DOHH2 (cell line): Measurements from ENCODE around the gene PRB3.

Source experiments
- H3F3A ChIP-seq: fragments of 200-600 bp; sonication (generic), shearing (Covaris generic); 2 replicates; pipeline ENCODE4 v1.6.0; 2016; ENCODE audit warnings: antibody characterized with exemption, mild to moderate bottlenecking; ENCODE audit not compliant: control insufficient read depth, insufficient read depth
- H3K27ac ChIP-seq: fragments of 200-600 bp; sonication (generic); 2 replicates; pipeline ENCODE4 v1.5.1; 2014; ENCODE audit warnings: low read depth, mild to moderate bottlenecking, low read length, moderate library complexity
- H3K27me3 ChIP-seq: fragments of 200-600 bp; sonication (generic); 2 replicates; pipeline ENCODE4 v1.6.1; 2014; ENCODE audit warnings: mild to moderate bottlenecking, low read length, mixed read lengths; ENCODE audit not compliant: control insufficient read depth
- H3K36me3 ChIP-seq: fragments of 200-600 bp; sonication (generic); 2 replicates; pipeline ENCODE4 v1.6.1; 2014; ENCODE audit warnings: mild to moderate bottlenecking, low read length, moderate library complexity, mixed read lengths; ENCODE audit not compliant: control insufficient read depth
- H3K4me1 ChIP-seq: fragments of 200-600 bp; sonication (generic); 2 replicates; pipeline ENCODE4 v1.6.1; 2014; ENCODE audit warnings: mild to moderate bottlenecking, low read length, mixed read lengths; ENCODE audit not compliant: control insufficient read depth
- H3K4me2 ChIP-seq: fragments of 200-600 bp; sonication (generic); 2 replicates; pipeline ENCODE4 v1.6.0; 2014; ENCODE audit warnings: mild to moderate bottlenecking, low read length, moderate library complexity
- H3K4me3 ChIP-seq: fragments of 200-600 bp; sonication (generic); 2 replicates; pipeline ENCODE4 v1.5.1; 2014; ENCODE audit warnings: mild to moderate bottlenecking, low read length, mixed read lengths
- H3K79me2 ChIP-seq: fragments of 200-600 bp; sonication (generic); 2 replicates; pipeline ENCODE4 v1.6.1; 2014; ENCODE audit warnings: mild to moderate bottlenecking, low read length, mixed read lengths; ENCODE audit not compliant: control insufficient read depth
- H3K9me2 ChIP-seq: fragments of 200-600 bp; sonication (generic); replicated peaks from 2 replicates; pipeline ENCODE4 v1.6.1; 2014; ENCODE audit warnings: mild to moderate bottlenecking, low read length, mixed read lengths; ENCODE audit not compliant: control insufficient read depth
- H3K9me3 ChIP-seq: fragments of 200-600 bp; sonication (generic); 2 replicates; pipeline ENCODE4 v1.6.1; 2014; ENCODE audit warnings: antibody characterized with exemption, low read length, mixed read lengths; ENCODE audit not compliant: control insufficient read depth, insufficient read depth
- H4K20me1 ChIP-seq: fragments of 200-600 bp; sonication (generic); 2 replicates; pipeline ENCODE4 v1.6.0; 2014; ENCODE audit warnings: low read depth, mild to moderate bottlenecking, antibody characterized with exemption, low read length, moderate library complexity; ENCODE audit not compliant: control insufficient read depth, insufficient read depth
- EZH2phosphoT487 ChIP-seq: fragments of 200-600 bp; sonication (generic); IDR thresholded peaks from 2 replicates; pipeline ENCODE4 v1.6.1; 2017; ENCODE audit warnings: borderline replicate concordance, mild to moderate bottlenecking, antibody characterized with exemption, low read length, moderate library complexity, mixed read lengths
- TF ChIP-seq, protein P1 (sequence below): fragments of 200-600 bp; sonication (generic); IDR thresholded peaks from one replicate; pipeline ENCODE4 v1.5.1; 2014; ENCODE audit warnings: antibody characterized with exemption, mild to moderate bottlenecking, low read depth, low read length; ENCODE audit not compliant: poor library complexity, severe bottlenecking

The PRB3 gene

DNA sequence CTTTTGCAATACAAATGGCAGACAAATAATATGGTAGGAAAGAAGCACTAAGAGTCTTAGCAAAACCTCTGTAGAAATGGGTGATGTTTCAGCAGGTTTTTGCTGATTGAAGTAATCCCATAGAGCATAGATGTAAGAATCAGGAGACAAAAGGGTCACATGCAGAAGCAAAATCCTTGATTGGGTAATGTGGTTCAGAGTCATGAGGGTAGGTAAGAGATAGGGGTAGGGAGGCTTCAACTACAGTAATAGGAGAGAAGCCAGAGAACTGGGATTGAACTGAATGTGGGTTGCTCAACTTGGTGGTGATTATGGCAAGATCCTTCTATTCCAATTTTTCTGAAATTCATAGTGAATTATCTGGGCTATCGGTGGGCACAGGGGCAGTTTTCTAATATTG is 5.0 kb downstream of the PRB3 start:
- Histone ChIP-seq H4K20me1 (no peaks in the 10 kb centered on the region), H3F3A (no peaks in the 10 kb centered on the region), H3K27me3 (no peaks in the 10 kb centered on the region), H3K4me2 (no peak overlapping the region), H3K36me3 (no peaks in the 10 kb centered on the region), H3K27ac (no peak overlapping the region), H3K4me3 (no peak overlapping the region), H3K9me3 (no peaks in the 10 kb centered on the region), H3K9me2 (no peaks in the 10 kb centered on the region), H3K79me2 (no peaks in the 10 kb centered on the region), H3K4me1 (no peaks in the 10 kb centered on the region)
- no peak for TF ChIP-seq EZH2phosphoT487
- TF ChIP-seq, protein P1, sequence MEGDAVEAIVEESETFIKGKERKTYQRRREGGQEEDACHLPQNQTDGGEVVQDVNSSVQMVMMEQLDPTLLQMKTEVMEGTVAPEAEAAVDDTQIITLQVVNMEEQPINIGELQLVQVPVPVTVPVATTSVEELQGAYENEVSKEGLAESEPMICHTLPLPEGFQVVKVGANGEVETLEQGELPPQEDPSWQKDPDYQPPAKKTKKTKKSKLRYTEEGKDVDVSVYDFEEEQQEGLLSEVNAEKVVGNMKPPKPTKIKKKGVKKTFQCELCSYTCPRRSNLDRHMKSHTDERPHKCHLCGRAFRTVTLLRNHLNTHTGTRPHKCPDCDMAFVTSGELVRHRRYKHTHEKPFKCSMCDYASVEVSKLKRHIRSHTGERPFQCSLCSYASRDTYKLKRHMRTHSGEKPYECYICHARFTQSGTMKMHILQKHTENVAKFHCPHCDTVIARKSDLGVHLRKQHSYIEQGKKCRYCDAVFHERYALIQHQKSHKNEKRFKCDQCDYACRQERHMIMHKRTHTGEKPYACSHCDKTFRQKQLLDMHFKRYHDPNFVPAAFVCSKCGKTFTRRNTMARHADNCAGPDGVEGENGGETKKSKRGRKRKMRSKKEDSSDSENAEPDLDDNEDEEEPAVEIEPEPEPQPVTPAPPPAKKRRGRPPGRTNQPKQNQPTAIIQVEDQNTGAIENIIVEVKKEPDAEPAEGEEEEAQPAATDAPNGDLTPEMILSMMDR, result no peak

DNA sequence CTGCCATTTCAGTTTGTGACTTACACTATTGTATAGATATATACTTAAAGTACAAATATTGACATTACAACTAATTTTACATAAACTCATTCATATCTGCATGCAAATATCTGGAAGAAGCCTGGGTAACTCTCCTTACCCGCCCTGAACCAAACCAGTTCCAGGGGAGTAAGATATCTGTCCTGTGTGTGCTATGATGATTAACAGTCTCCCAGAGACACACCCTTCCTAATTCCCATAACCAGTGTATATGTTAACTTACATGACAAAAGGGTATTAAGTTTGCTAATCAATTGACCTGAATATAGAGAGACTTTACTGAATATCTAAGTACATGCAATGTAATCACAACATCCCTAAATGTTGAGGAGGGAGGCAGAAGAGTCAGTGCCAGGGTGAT is 23.0 kb downstream of the PRB3 start:
- TF ChIP-seq EZH2phosphoT487, result no peak
- TF ChIP-seq, protein P1, result no peak
- Histone ChIP-seq H3K4me2 (no peak overlapping the region), H3K4me1 (no peaks in the 10 kb centered on the region), H3K9me3 (no peaks in the 10 kb centered on the region), H3K27me3 (no peaks in the 10 kb centered on the region), H3K4me3 (no peak overlapping the region), H3F3A (no peaks in the 10 kb centered on the region), H4K20me1 (no peaks in the 10 kb centered on the region), H3K9me2 (no peaks in the 10 kb centered on the region), H3K36me3 (no peaks in the 10 kb centered on the region), H3K27ac (no peak overlapping the region), H3K79me2 (no peaks in the 10 kb centered on the region)

DNA sequence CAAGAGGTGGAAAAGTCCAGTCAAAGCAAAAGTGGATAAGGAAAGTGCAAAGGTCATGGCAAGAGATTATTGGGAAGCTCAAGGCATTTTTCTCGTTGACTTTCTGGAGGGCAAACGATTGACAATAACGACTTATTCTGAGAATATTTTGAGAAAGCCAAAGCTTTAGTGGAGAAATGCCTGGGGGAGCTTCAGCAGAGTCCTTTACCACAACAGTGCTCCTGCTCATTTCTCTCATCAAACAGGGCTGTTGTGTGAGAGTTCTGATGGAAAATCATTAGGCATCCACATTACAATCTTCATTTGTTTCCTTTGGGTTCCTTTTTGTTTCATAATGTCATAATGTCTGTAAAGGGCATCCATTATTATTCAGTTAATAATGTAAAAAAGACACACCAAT is 26.9 kb downstream of the PRB3 start:
- no peak overlapping the region for H3K4me3 ChIP-seq
- no peak overlapping the region for H3K4me2 ChIP-seq
- no peaks in the 10 kb centered on the region for H3F3A ChIP-seq
- H3K4me1 ChIP-seq, result no peaks in the 10 kb centered on the region
- no peaks in the 10 kb centered on the region for H3K79me2 ChIP-seq
- TF ChIP-seq, protein P1, result no peak
- TF ChIP-seq EZH2phosphoT487, result no peak
- H3K9me3 ChIP-seq, result no peaks in the 10 kb centered on the region
- H3K9me2 ChIP-seq, result no peaks in the 10 kb centered on the region
- no peak overlapping the region for H3K27ac ChIP-seq
- H4K20me1 ChIP-seq, result no peaks in the 10 kb centered on the region
- no peaks in the 10 kb centered on the region for H3K27me3 ChIP-seq
- H3K36me3 ChIP-seq, result no peaks in the 10 kb centered on the region

DNA sequence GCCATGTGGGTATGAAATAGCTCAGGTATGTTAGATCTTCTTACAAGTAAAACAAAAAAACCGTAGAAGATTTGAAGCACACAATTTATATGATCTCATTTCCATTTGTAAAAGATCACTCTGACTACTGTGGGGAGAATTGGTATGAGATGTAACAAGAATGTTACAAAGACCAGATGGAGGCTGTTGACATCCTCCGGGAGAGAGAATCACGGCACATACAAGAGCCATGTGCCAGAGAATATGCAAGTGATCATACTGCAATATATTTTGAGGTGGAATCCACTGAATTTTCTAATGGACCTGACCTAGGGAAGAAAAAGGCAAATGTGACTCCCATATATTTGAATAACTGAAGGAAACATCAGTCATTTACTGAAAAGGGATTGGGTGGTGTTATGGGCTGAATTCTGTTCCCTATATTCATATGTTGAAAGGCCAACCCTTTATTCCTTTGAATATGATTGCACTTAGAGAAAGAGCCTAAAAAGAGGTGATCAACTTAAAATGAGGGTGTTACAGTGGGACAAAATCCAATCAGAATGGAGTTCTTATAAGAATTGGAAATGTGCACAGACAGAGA is 29.1 kb downstream of the PRB3 start:
- no peaks in the 10 kb centered on the region for H3K36me3 ChIP-seq
- H3K9me3 ChIP-seq, result no peaks in the 10 kb centered on the region
- H3K4me1 ChIP-seq, result no peaks in the 10 kb centered on the region
- H3F3A ChIP-seq, result no peaks in the 10 kb centered on the region
- no peaks in the 10 kb centered on the region for H4K20me1 ChIP-seq
- H3K9me2 ChIP-seq, result no peaks in the 10 kb centered on the region
- no peaks in the 10 kb centered on the region for H3K79me2 ChIP-seq
- no peaks in the 10 kb centered on the region for H3K27me3 ChIP-seq
- H3K27ac ChIP-seq, result no peak overlapping the region
- H3K4me3 ChIP-seq, result no peak overlapping the region
- TF ChIP-seq, protein P1, result no peak
- TF ChIP-seq EZH2phosphoT487, result no peak
- no peak overlapping the region for H3K4me2 ChIP-seq
